ENCODE measurements around the gene PROM1.

The PROM1 gene

DNA sequence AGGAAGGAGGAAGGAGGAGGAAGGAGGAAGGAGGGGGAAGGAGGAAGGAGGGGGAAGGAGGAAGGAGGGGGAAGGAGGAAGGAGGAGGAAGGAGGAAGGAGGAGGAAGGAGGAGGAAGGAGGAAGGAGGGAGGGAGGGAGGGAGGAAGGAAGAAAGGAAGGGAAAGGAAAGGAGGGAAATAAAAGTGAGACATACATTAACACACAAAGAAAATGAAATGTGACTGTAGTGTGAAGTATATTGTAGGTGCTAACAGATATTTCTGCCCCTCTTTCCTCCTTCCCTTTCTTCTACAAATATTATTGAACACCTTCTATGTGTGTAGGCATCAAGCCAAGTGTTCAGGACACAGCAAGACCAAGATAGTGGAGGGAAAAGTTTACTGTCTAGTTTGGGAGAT is 26.4 kb upstream of the PROM1 start:
- DNase-seq (ENCODE audit: low spot score) = no peak

GRCh38 chr4:16109256-16109655 is 25.4 kb upstream of the PROM1 start:
- no peak for DNase-seq (ENCODE audit: low spot score)

DNA sequence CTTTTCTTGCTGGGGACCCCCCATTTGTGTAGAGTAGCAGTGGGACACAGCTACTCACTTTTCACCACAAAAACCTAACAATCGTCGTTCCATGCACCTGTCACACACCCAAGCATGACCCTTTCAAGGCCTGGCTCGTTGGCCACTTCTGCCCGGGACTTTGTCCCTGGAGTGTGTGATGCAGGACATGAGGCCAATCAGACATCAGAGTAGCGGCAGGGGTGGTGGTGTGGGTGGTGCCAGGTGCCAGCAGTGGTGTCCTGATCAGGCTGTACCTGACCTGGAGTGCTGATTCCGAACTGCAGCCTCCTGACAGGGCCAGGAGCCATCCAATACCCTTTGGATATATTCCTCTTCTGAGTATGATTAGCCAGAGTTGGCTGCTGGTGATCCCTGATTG is 23.1 kb upstream of the PROM1 start:
- no peak for DNase-seq (ENCODE audit: low spot score)

- no peak for DNase-seq (ENCODE audit: low spot score)
These were observed 20.7 kb upstream of the PROM1 start for GRCh38 chr4:16104520-16104919.

DNA sequence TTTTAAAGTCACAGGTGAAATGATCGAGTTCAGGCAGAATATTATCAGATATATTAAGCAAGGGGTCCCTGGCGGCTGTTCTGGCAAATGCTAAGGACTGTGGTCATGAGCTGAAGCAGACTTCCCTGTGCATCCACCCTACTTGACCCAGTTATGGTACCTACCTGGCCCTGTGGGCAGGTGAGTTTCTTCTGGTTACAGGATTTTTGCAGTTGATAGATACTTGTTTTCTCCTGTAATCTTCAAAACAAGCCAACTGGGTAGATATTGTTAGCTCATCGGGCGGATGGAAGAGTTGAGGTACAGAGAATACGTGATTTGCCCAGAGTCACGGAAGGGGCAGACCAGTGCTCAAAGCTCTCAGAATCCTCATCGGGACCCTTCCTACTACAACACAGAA is 18.5 kb upstream of the PROM1 start:
- DNase-seq (ENCODE audit: low spot score) = no peak

- DNase-seq (ENCODE audit: low spot score) = no peak
These were observed 17.0 kb upstream of the PROM1 start for GRCh38 chr4:16100833-16101232.

GRCh38 chr4:16092682-16093319 is 9.0 kb upstream of the PROM1 start:
- no peak for DNase-seq (ENCODE audit: low spot score)

- no peak for DNase-seq (ENCODE audit: low spot score)
These were observed 6.4 kb upstream of the PROM1 start for GRCh38 chr4:16090096-16090705.

DNA sequence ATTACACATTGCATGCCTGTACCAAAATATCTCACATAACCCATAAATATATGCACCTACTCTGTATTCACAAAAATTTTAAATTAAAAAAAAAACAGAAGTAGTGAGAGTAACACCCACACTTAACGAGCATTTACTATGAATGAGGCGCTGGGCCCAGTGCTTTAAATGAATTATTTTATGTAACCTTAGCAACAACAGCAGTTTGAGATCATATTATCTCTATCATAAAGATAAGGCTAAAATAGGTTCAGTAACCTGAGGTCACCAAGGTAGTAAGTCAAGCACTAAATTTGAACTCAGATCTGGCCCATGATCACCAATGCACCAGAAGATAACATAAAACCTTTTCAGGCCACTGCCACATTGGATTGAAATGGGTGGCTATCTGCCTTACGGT is 5.3 kb upstream of the PROM1 start:
- no peak for DNase-seq (ENCODE audit: low spot score)

- DNase-seq (ENCODE audit: low spot score) = no peak
These were observed 4.8 kb upstream of the PROM1 start for GRCh38 chr4:16088601-16089000.

- DNase-seq (ENCODE audit: low spot score) = no peak
These were observed 2.0 kb upstream of the PROM1 start for GRCh38 chr4:16085822-16086221.

DNA sequence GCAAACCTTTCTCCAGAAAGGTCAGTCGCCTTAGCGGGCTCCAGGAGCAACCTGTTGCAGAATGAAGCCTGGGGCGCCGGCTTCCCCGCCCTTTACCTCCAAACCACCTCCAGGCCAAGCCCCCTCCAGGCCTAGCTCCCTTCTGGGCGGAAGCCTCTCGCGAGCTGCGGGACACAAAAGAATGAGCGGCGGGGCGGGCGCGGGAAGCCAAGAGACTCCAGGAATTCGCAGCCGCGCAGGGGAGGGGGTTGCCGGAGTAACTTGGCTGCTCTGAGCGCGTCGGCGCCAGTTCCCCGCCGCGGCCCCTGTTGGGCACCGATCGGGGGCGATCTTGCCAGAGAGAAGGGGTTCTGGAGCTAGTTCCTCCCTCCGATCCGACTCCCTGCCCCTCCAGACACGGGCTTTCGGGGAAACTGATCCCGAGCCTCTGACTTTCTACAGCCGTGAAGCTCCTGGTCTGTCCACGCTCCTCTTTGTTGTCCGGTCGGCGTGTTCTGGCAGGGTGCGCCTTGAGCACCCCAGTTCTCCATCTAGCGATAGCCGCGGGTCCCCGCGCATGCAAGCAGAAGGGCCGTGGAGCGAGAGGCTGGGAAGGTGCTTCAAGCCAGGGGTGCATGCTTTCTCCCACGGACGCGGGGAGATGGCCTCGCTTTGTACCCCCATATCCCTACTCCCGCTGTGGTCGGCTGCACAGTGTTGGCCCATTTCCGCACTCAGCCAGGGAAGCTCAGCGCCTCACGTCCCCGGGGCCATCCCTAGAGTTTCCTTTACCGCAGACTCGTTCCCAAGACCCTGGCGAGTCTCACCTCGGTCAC is 1.2 kb downstream of the PROM1 start:
- no peak for DNase-seq (ENCODE audit: low spot score)

DNA sequence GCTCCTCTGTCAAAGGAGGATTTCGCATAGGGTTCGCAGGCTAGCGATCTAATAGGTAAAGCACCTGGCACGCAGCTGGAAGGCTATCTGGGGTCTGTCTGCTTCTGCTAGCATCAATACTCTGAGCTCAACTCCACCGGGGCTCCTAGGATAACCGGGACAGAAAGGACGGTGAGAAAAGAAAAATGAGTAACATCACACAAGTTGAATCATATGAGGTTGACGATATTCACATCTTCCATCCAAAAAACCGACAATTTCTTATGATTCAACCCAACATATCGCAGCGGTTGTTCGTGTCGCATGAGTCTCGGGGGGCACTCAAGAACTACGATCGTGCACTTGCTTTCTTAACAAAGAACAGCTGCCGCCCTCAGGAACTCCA is 1.8 kb downstream of the PROM1 start:
- no peak for DNase-seq (ENCODE audit: low spot score)

DNA sequence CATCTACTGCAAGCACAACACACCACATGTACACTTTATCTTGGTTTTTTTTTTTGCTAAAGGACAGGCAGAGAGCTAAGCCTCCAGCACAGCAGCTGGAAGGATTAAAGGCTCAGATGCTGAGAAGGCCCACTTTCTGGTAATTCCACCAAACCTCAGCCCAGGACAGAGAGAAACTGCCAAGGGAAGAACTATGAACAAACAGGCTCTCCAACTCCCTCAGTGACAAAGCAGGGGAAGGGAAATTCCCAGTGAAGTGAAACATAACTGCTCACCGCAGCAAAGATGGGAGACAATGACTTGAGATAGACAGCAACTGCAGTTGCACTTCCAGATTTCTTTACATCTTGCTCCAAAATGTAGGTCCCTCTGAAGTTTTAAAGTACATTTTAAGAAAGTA is 4.8 kb downstream of the PROM1 start:
- DNase-seq (ENCODE audit: low spot score) = no peak

DNA sequence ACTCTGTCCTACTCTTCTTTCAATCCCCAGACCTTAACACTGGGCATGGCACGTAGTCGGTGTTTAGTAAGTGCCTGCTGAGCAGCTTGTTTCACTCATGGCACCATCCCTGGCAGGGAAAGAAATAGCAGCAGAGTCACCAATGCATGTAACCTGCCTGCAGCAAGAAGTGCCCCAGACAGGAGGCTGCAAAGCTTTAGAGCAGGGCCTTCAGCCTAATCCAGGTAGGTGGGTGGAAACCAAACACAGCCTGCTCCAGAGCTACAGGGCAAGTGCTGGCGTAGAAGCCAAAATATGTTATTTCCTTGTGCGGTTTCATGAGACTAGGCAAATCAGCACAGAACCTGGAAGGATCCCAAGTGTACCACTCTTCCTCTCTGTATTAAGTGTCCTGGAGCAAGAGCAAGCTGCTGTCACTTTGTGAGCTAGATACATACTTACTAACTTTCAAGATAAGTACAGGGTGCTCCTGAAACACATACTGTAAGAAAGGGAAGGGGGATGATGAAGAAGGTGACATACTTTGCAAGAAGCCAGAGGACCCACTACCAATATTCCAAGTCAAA is 5.5 kb downstream of the PROM1 start:
- DNase-seq (ENCODE audit: low spot score) = no peak

GRCh38 chr4:16077786-16078185 is 6.0 kb downstream of the PROM1 start:
- no peak for DNase-seq (ENCODE audit: low spot score)

DNA sequence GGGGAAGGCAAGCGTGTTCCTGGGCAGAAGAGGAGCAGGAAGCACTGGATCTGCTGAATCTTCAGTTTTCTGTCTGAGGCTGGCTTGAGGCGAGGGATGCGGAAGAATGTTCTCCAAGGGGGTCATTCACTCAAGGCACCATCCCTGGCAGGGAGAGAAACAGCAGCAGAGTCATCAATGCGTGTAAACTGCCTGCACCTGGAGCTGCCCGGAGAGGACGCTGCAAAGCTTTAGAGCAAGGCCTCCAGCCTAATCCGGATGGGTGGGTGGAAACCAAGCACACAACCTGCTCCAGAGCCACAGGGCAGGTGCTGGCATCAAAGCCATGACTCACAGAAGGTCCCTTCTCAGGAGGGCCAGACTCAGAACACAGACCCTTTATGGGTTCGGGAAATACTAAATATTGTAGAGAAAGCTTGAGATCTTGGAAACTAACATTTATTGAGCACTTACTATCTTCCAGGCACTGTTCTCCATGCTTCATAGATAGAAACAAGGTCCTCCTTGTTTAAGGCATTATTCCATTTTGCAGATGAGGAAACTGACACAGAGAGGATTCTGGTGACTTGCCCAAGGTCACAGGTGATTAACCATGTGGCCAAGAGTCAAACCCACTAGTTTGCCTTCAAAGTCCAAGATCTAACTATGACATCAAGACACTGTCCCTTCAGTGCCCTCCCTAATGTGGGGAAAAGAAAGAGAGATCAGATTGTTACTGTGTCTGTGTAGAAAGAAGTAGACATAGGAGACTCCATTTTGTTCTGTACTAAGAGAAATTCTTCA is 7.7 kb downstream of the PROM1 start:
- no peak for DNase-seq (ENCODE audit: low spot score)

DNA sequence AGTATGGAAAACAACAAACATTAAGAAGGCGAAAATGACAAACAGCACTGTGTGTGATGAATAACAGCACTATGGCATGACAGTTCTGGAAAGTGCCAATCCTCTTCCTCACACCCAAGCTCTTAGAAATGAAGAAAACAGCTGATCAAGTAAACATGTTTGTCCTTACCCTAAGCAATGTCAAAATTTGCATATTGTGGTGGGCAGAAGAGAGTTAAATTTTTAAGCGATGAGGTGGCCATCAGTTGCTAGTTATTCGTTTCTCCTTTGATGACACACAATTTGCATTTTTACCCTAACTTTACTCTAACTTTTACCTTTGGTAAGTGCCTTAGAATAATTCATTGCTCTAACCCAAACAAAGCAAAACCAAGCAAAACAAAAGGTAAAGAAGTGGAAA is 8.8 kb downstream of the PROM1 start:
- no peak for DNase-seq (ENCODE audit: low spot score)

- DNase-seq (ENCODE audit: low spot score) = no peak
These were observed 11.7 kb downstream of the PROM1 start for GRCh38 chr4:16072168-16072567.

GRCh38 chr4:16070203-16070602 is 13.6 kb downstream of the PROM1 start:
- DNase-seq (ENCODE audit: low spot score) = no peak

GRCh38 chr4:16067515-16067914 is 16.3 kb downstream of the PROM1 start:
- DNase-seq (ENCODE audit: low spot score) = peak; percentile 54

- DNase-seq (ENCODE audit: low spot score) = no peak
These were observed 17.2 kb downstream of the PROM1 start for GRCh38 chr4:16066586-16067128.
